ENCODE results near the gene USP9X.

DNA sequence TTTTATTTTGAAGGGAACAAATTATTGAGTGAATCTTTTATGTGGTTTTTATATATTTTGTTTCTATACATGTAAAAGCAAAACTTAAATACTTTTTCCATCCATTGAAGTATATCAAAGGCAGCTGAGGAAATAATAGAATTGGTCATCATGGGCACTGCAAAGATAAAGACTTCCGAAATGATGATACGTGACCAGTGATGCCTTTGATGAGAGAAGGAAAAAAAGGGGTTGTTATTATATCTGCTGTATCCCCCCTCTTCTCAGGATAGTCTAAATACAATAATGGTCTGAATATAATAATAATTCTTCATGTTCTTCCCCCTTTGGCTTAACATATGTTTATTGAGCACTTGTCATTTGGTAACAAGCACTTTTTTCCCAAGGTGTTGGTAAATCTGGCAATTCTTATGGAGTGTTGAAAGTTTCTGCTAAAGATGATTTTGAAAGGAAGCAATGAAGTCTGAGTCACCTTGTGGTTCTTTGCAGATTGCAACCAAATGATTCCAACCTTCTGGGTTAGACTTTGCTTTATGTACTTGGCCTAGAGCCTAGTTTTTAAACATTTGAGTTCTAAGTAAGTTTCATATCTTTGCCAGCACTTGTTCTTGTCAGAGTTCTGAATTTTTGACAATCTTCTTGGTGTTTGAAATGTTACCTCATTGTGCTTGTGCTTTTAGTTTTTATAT is 60.8 kb downstream of the USP9X start:
- TF ChIP-seq POLR2A (IDR thresholded peaks at IDR 0.05), result no peak
- TF ChIP-seq, protein P1, sequence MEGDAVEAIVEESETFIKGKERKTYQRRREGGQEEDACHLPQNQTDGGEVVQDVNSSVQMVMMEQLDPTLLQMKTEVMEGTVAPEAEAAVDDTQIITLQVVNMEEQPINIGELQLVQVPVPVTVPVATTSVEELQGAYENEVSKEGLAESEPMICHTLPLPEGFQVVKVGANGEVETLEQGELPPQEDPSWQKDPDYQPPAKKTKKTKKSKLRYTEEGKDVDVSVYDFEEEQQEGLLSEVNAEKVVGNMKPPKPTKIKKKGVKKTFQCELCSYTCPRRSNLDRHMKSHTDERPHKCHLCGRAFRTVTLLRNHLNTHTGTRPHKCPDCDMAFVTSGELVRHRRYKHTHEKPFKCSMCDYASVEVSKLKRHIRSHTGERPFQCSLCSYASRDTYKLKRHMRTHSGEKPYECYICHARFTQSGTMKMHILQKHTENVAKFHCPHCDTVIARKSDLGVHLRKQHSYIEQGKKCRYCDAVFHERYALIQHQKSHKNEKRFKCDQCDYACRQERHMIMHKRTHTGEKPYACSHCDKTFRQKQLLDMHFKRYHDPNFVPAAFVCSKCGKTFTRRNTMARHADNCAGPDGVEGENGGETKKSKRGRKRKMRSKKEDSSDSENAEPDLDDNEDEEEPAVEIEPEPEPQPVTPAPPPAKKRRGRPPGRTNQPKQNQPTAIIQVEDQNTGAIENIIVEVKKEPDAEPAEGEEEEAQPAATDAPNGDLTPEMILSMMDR (IDR thresholded peaks at IDR 0.05), result no peak
- no peak for TF ChIP-seq POLR2AphosphoS5 (IDR thresholded peaks at IDR 0.05)

Measured in suprapubic skin (tissue), 4 donors.